Fibroblast of skin of right biceps (primary cell): ENCODE results near the gene PCBP3.

Source experiments
- DNase-seq: peaks from one replicate; pipeline ENCODE4 v3.0.0-alpha.2; 2013

The PCBP3 gene

GRCh38 chr21:45763074-45763473 lies 119.5 kb downstream of the PCBP3 start:
- no peak for DNase-seq

GRCh38 chr21:45763506-45763905 lies 120.0 kb downstream of the PCBP3 start:
- DNase-seq = no peak

GRCh38 chr21:45764792-45765191 lies 121.3 kb downstream of the PCBP3 start:
- DNase-seq = no peak

GRCh38 chr21:45765375-45765774 lies 121.8 kb downstream of the PCBP3 start:
- no peak for DNase-seq

GRCh38 chr21:45766055-45766454 lies 122.5 kb downstream of the PCBP3 start:
- no peak for DNase-seq

- no peak for DNase-seq
Measured at GRCh38 chr21:45766501-45766900, 123.0 kb downstream of the PCBP3 start.

GRCh38 chr21:45767071-45768006 lies 123.8 kb downstream of the PCBP3 start:
- DNase-seq = peak; percentile 74

GRCh38 chr21:45768011-45768739 lies 124.7 kb downstream of the PCBP3 start:
- peak; percentile 75 for DNase-seq

- no peak for DNase-seq
Measured at GRCh38 chr21:45768740-45769048, 125.2 kb downstream of the PCBP3 start.

GRCh38 chr21:45769294-45769693 lies 125.8 kb downstream of the PCBP3 start:
- DNase-seq = no peak

- no peak for DNase-seq
Measured at GRCh38 chr21:45769896-45770295, 126.4 kb downstream of the PCBP3 start.

GRCh38 chr21:45772180-45772579 lies 128.7 kb downstream of the PCBP3 start:
- DNase-seq = no peak

- no peak for DNase-seq
Measured at GRCh38 chr21:45774291-45774690, 130.8 kb downstream of the PCBP3 start.

- DNase-seq = no peak
Measured at GRCh38 chr21:45776971-45777370, 133.4 kb downstream of the PCBP3 start.

GRCh38 chr21:45778686-45779085 lies 135.2 kb downstream of the PCBP3 start:
- DNase-seq = no peak

- DNase-seq = peak; percentile 6
Measured at GRCh38 chr21:45779226-45779625, 135.7 kb downstream of the PCBP3 start.

GRCh38 chr21:45780647-45781046 lies 137.1 kb downstream of the PCBP3 start:
- DNase-seq = no peak

GRCh38 chr21:45781741-45782140 lies 138.2 kb downstream of the PCBP3 start:
- DNase-seq = no peak

GRCh38 chr21:45786660-45787059 lies 143.1 kb downstream of the PCBP3 start:
- no peak for DNase-seq

GRCh38 chr21:45787371-45787770 lies 143.8 kb downstream of the PCBP3 start:
- DNase-seq = no peak

GRCh38 chr21:45788198-45788597 lies 144.7 kb downstream of the PCBP3 start:
- no peak for DNase-seq

GRCh38 chr21:45788637-45789506 lies 145.3 kb downstream of the PCBP3 start:
- peak; percentile 34 for DNase-seq

GRCh38 chr21:45790427-45790826 lies 146.9 kb downstream of the PCBP3 start:
- DNase-seq = no peak
